NCI-H2196 (cell line): ENCODE data around the gene TTYH2.

ENCODE experiments used
- DNase-seq: peaks from one replicate; lab custom pipeline; 2025; ENCODE audit not compliant: unreplicated experiment; lab: John Stamatoyannopoulos, UW

TTYH2 gene

GRCh38 chr17:74282587-74283370, 69.4 kb downstream of the TTYH2 start:
- no peak for DNase-seq

- no peak for DNase-seq
These were observed 70.0 kb downstream of the TTYH2 start for GRCh38 chr17:74283371-74283673.

GRCh38 chr17:74287031-74287602, 73.7 kb downstream of the TTYH2 start:
- no peak for DNase-seq

- DNase-seq, result no peak
These were observed 75.4 kb downstream of the TTYH2 start for GRCh38 chr17:74288785-74289184.

GRCh38 chr17:74289688-74290087, 76.3 kb downstream of the TTYH2 start:
- no peak for DNase-seq

- no peak for DNase-seq
These were observed 77.0 kb downstream of the TTYH2 start for GRCh38 chr17:74290340-74290739.

- no peak for DNase-seq
These were observed 79.1 kb downstream of the TTYH2 start for GRCh38 chr17:74292495-74292894.

GRCh38 chr17:74295625-74296547, 82.5 kb downstream of the TTYH2 start:
- DNase-seq, result no peak

GRCh38 chr17:74296548-74296936, 83.2 kb downstream of the TTYH2 start:
- peak; percentile 60 for DNase-seq

GRCh38 chr17:74297941-74298340, 84.6 kb downstream of the TTYH2 start:
- DNase-seq, result no peak

GRCh38 chr17:74298778-74299177, 85.4 kb downstream of the TTYH2 start:
- DNase-seq, result no peak

- no peak for DNase-seq
These were observed 86.0 kb downstream of the TTYH2 start for GRCh38 chr17:74299226-74300009.

GRCh38 chr17:74303305-74303704, 89.9 kb downstream of the TTYH2 start:
- no peak for DNase-seq

- DNase-seq, result no peak
These were observed 90.8 kb downstream of the TTYH2 start for GRCh38 chr17:74304184-74304583.

- DNase-seq, result peak; percentile 33
These were observed 92.7 kb downstream of the TTYH2 start for GRCh38 chr17:74305865-74306654.

GRCh38 chr17:74307984-74308773, 94.8 kb downstream of the TTYH2 start:
- DNase-seq, result no peak

GRCh38 chr17:74309902-74310301, 96.5 kb downstream of the TTYH2 start:
- no peak for DNase-seq
